Stimulated activated naive CD8-positive, alpha-beta T cell treated with anti-CD3 and anti-CD28 coated beads, Interleukin-15, amount 100 ng/mL, for 72 hours (primary cell): ENCODE data around the gene RGP1.

Experiments used
- ATAC-seq: fragments of 150-1000 bp; cut with Tn5 transposase; 2 replicates; pipeline ENCODE4 v1.10.0; 2021; ENCODE audit warnings: mild to moderate bottlenecking, moderate library complexity
- DNase-seq, 2 donors: peaks; one replicate each; pipeline ENCODE4 v3.0.0; 2021 to 2022
- H3K27ac Mint-ChIP-seq, 2 donors: one replicate each; pipeline ENCODE4 v1.8.0; 2022; ENCODE audit warnings: mild to moderate bottlenecking in 2 of 2, mixed read lengths in 2 of 2, moderate library complexity in 2 of 2
- H3K27me3 Mint-ChIP-seq: one replicate; pipeline ENCODE4 v1.8.0; 2022; ENCODE audit warnings: mixed read lengths
- H3K4me1 Mint-ChIP-seq: one replicate; pipeline ENCODE4 v1.8.0; 2022; ENCODE audit warnings: mild to moderate bottlenecking, mixed read lengths
- H3K4me3 Mint-ChIP-seq, 2 donors: one replicate each; pipeline ENCODE4 v1.8.0; 2022; ENCODE audit warnings: mild to moderate bottlenecking in 2 of 2, mixed read lengths in 2 of 2, moderate library complexity in 1 of 2
- H3K9me3 Mint-ChIP-seq, 2 donors: one replicate each; pipeline ENCODE4 v1.8.0; 2022; ENCODE audit warnings: mixed read lengths in 2 of 2

The RGP1 gene

GRCh38 chr9:35731415-35732184, 17.5 kb upstream of the RGP1 start:
- peaks cover 20% of the 10 kb centered on the region for H3K4me1 Mint-ChIP-seq
- DNase-seq (no peak), ATAC-seq (no peak)
- no peaks in the 10 kb centered on the region for H3K9me3 Mint-ChIP-seq
- H3K4me3 Mint-ChIP-seq = no peak overlapping the region
- no peaks in the 10 kb centered on the region for H3K27me3 Mint-ChIP-seq
- H3K27ac Mint-ChIP-seq = peak overlapping the region; percentile 96 to 98

- no peaks in the 10 kb centered on the region for H3K9me3 Mint-ChIP-seq
- H3K27me3 Mint-ChIP-seq = no peaks in the 10 kb centered on the region
- DNase-seq (peak; percentile 98 to 99), ATAC-seq (peak; percentile 93)
- H3K4me3 Mint-ChIP-seq = no peak within 1 kb of the TSS
- H3K4me1 Mint-ChIP-seq = peaks cover 20% of the 10 kb centered on the region
- peak within 1 kb of the TSS; percentile 96 to 98 for H3K27ac Mint-ChIP-seq
Measured at GRCh38 chr9:35732185-35732799, 16.8 kb upstream of the RGP1 start, which contains the start of the genes CREB3 and TLN1. Gene CREB3, plus strand, starts transcription at chr9:35732666. Its CDS starts 107 bp downstream, at chr9:35732773. Gene TLN1, minus strand, starts transcription at chr9:35732195. Its CDS starts 6,501 bp downstream, at chr9:35725694.

DNA sequence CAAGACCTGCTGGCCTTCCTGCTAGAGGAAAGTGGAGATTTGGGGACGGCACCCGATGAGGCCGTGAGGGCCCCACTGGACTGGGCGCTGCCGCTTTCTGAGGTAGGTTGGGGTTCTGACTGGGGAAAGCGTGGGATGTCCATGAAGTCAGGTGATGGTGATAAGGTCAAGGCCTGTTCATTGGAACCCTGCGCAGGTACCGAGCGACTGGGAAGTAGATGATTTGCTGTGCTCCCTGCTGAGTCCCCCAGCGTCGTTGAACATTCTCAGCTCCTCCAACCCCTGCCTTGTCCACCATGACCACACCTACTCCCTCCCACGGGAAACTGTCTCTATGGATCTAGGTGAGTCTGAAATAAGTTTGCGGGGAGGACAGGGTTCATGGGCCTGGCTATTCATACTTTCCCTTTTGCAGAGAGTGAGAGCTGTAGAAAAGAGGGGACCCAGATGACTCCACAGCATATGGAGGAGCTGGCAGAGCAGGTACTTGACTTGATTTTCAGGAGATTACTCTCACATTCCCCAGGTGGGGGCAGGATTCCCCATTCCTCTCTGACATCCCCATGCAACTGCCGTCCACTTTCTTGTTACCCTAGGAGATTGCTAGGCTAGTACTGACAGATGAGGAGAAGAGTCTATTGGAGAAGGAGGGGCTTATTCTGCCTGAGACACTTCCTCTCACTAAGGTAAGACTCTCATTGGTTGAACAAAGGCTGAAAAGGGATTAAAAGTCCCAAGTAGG, 16.1 kb upstream of the RGP1 start:
- ATAC-seq (peak; percentile 11), DNase-seq (peak; percentile 21 to 43)
- H3K4me3 Mint-ChIP-seq = no peak overlapping the region
- H3K27ac Mint-ChIP-seq = peak overlapping the region; percentile 87 to 98
- H3K4me1 Mint-ChIP-seq = peaks cover 20% of the 10 kb centered on the region
- no peaks in the 10 kb centered on the region for H3K9me3 Mint-ChIP-seq
- H3K27me3 Mint-ChIP-seq = no peaks in the 10 kb centered on the region

GRCh38 chr9:35734096-35734495, 15.0 kb upstream of the RGP1 start:
- ATAC-seq = no peak
- Mint-ChIP-seq H3K27ac (no peak overlapping the region), H3K9me3 (no peaks in the 10 kb centered on the region), H3K27me3 (no peaks in the 10 kb centered on the region), H3K4me1 (peaks cover 20% of the 10 kb centered on the region), H3K4me3 (peak overlapping the region; percentile 8 to 33)
- no peak for DNase-seq

DNA sequence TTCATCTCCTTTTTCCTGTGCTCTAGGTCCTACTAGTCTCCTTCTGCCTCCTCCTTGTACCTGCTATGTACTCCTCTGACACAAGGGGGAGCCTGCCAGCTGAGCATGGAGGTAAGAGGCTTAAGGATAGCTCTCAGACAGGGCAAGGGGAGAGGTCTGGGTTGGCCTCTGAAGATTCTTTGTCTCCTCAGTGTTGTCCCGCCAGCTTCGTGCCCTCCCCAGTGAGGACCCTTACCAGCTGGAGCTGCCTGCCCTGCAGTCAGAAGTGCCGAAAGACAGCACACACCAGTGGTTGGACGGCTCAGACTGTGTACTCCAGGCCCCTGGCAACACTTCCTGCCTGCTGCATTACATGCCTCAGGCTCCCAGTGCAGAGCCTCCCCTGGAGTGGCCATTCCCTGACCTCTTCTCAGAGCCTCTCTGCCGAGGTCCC, 12.9 kb upstream of the RGP1 start:
- no peak overlapping the region for H3K27ac Mint-ChIP-seq
- no peak overlapping the region for H3K4me3 Mint-ChIP-seq
- ATAC-seq (no peak), DNase-seq (peak; percentile 62 to 68)
- H3K27me3 Mint-ChIP-seq = no peaks in the 10 kb centered on the region
- no peaks in the 10 kb centered on the region for H3K9me3 Mint-ChIP-seq
- H3K4me1 Mint-ChIP-seq = peaks cover 20% of the 10 kb centered on the region

- no peaks in the 10 kb centered on the region for H3K27me3 Mint-ChIP-seq
- no peak overlapping the region for H3K27ac Mint-ChIP-seq
- no peak overlapping the region for H3K4me3 Mint-ChIP-seq
- DNase-seq (no peak), ATAC-seq (no peak)
- H3K9me3 Mint-ChIP-seq = no peaks in the 10 kb centered on the region
- H3K4me1 Mint-ChIP-seq = peaks cover 30% of the 10 kb centered on the region
Measured at GRCh38 chr9:35737143-35737542, 11.9 kb upstream of the RGP1 start.

DNA sequence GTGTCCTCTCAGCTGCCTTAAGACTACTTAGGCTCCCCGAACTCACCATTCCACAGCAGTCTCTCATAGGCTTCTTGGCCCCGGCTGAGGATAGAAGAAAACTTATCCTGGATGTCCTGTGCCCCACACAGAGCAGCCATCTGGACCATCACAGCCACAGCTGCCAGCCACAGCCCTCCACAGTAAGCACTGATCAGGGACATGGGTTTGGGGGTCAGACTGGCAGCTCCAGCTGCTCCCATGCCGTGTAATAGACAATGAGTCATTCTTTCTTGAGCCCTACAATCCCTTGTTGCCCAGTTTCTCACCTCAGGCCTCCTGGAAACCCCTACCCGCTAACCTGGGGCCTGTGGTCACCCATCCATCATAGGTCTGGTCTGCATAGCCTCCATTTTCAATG, 10.9 kb upstream of the RGP1 start:
- H3K27me3 Mint-ChIP-seq = no peaks in the 10 kb centered on the region
- peaks cover 32% of the 10 kb centered on the region for H3K4me1 Mint-ChIP-seq
- no peak overlapping the region for H3K27ac Mint-ChIP-seq
- DNase-seq (no peak), ATAC-seq (no peak)
- no peaks in the 10 kb centered on the region for H3K9me3 Mint-ChIP-seq
- H3K4me3 Mint-ChIP-seq = no peak overlapping the region

DNA sequence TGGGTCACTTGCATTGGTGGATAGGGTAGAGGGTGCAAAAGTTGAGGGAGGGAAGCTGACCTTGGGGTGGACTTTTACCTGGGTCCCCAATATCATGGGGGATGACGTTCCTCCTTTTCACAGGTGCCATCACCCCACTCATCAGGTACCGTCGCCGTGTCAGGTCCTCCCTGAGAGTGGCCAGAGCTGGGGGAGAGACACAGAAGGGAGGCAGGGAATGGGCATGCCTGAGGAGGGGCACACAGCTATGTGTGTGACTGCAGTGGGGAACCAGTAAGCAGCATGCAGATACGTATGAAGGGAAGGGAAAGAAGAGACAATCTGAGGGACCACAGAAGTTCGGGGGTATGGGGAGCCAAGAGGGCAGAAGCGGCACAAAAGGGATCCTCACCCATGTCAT, 10.2 kb upstream of the RGP1 start:
- Mint-ChIP-seq H3K27me3 (no peaks in the 10 kb centered on the region), H3K27ac (peak overlapping the region in 1 of 2 donors; percentile 86), H3K9me3 (no peaks in the 10 kb centered on the region), H3K4me1 (peaks cover 28% of the 10 kb centered on the region), H3K4me3 (no peak overlapping the region)
- ATAC-seq (no peak), DNase-seq (no peak)

DNA sequence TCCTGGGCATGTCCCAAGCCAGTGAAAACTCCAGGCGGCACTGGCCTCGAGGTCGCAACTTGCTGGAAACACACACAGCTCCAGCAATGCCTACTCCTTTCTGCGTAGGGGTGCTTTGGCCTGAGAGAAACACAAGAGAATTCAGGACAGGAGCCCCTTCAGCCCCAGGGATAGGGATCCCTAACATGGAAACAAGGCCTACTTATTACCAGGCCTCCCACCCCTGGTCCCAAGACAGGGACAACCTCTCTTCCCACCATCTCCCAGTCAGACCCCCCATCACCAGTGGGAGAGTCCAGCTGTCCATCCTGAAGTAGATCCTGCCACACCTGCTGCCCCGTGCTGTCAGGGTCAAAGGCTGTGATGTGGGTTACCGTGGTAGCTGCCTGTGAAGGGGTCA, 8.8 kb upstream of the RGP1 start:
- H3K27me3 Mint-ChIP-seq = no peaks in the 10 kb centered on the region
- no peak overlapping the region for H3K4me3 Mint-ChIP-seq
- no peak overlapping the region for H3K27ac Mint-ChIP-seq
- no peaks in the 10 kb centered on the region for H3K9me3 Mint-ChIP-seq
- DNase-seq (no peak), ATAC-seq (no peak)
- H3K4me1 Mint-ChIP-seq = peaks cover 27% of the 10 kb centered on the region

- Mint-ChIP-seq H3K27ac (peak overlapping the region; percentile 15 to 68), H3K27me3 (no peaks in the 10 kb centered on the region), H3K4me3 (no peak overlapping the region), H3K9me3 (no peaks in the 10 kb centered on the region), H3K4me1 (peaks cover 33% of the 10 kb centered on the region)
- ATAC-seq = peak; percentile 62
- no peak for DNase-seq
Measured at GRCh38 chr9:35741740-35742139, 7.3 kb upstream of the RGP1 start.

DNA sequence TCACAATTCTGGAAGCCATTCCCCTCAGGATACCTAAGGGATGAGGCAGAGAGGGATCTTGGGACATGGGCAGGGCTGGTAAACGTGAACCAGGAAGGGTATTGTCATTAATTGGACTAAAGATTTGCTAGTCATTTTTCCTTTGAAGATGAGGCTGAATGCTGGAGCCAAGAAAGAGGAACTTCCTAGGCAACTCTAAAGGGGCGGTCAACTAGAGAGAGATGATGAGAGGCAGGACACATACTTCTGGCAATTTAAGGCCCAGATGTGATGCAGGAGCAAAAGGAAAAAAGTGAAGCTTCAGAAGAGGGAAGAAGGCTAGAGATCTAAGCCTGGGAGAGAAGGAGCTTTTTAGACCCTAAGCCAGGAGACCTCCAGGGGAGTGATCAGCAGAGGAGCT, 5.6 kb upstream of the RGP1 start:
- no peaks in the 10 kb centered on the region for H3K27me3 Mint-ChIP-seq
- no peak overlapping the region for H3K27ac Mint-ChIP-seq
- H3K9me3 Mint-ChIP-seq = no peaks in the 10 kb centered on the region
- no peak overlapping the region for H3K4me3 Mint-ChIP-seq
- no peak for ATAC-seq
- H3K4me1 Mint-ChIP-seq = peaks cover 46% of the 10 kb centered on the region
- no peak for DNase-seq

DNA sequence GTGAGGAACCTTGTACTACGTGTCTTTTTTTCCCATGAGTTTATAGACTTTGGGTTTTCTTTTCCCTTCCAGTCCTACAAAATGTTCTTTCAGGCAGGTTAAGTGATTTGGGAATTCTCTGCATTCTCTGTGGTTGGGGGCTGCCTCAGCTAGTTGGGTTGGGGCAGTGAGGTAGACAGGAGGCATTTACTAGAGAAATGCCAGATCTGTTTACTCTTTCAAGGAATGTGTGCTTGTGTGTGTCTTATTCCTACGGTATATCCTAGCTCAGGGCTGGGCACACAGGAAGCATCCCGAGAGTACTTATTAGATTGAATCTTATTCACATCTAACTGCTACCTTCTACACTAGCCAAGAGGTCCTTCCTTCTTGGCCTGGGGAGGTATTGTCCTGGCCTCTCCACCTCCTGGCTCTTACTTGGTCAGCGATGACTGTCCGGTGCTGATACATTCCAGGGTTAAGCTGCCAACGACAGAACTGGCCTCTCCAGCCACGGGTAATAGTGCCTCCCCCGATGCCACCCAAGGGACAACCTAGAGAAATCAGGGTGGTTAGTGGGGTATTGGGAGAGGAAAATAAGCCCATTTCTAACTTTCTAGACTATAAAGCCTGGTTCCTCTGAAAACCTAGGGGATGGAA, 5.1 kb upstream of the RGP1 start:
- no peaks in the 10 kb centered on the region for H3K27me3 Mint-ChIP-seq
- H3K4me3 Mint-ChIP-seq = no peak overlapping the region
- peaks cover 46% of the 10 kb centered on the region for H3K4me1 Mint-ChIP-seq

DNA sequence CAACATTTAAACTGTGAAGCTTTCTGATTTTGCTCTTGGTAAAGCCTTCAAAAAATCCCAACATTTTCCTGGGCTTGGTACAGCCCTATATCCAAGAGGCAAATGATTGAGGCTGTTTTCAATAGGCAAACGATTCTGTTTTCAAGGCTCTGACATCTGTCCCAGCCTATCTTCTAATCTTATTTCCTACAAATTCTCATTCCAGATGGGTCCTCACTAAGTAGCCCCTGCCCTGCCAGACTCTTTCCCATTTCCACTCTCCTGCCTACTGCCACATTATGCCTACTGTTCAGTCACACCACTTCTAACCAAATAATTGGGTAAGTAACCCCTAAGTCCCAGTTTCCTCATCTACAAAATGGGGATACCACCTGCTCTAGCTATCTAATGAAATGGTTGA, 3.5 kb upstream of the RGP1 start:
- H3K27ac Mint-ChIP-seq = no peak overlapping the region
- H3K4me3 Mint-ChIP-seq = peak overlapping the region in 1 of 2 donors; percentile 86
- H3K4me1 Mint-ChIP-seq = peaks cover 55% of the 10 kb centered on the region
- no peaks in the 10 kb centered on the region for H3K27me3 Mint-ChIP-seq
- no peaks in the 10 kb centered on the region for H3K9me3 Mint-ChIP-seq
- no peak for ATAC-seq
- DNase-seq = no peak

More for the DNA sequence above, 5.1 kb upstream of the RGP1 start:
- DNase-seq (no peak), ATAC-seq (no peak)
- no peak overlapping the region for H3K27ac Mint-ChIP-seq
- H3K9me3 Mint-ChIP-seq = no peaks in the 10 kb centered on the region

- Mint-ChIP-seq H3K4me1 (peaks cover 50% of the 10 kb centered on the region), H3K9me3 (no peaks in the 10 kb centered on the region), H3K27ac (no peak overlapping the region), H3K27me3 (no peaks in the 10 kb centered on the region), H3K4me3 (peak overlapping the region; percentile 86 to 91)
- DNase-seq = no peak
- ATAC-seq = no peak
Measured at GRCh38 chr9:35746583-35746982, 2.5 kb upstream of the RGP1 start.

DNA sequence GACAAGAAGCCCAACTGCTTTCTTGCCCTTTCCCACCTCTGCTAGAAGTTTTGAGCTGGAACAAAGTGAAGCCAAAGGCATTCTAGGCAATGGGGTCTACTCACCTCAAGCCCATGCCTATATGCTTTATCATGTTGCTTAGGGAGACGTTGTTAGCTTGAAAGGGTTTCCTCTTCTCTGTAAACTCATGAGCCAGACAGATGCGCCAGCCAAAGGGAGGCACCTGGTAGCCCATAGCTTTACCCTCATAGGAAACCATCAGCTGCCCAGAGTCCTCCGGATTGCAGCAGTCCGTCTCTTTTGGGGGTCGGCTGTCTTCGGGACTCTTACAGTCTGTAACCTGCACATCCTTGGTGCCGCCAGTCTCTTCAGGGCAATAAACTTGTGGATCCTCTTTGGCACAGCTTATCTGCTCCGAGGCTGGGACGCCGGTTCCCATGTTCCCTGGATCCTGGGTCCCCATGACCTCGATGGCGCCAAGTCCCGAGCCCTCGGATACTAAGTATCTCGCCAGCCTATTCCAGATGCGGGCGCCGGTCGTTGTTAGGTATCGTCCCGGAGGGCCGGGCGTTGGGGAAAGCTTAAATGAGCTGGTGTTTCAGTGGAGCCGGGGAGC, 737 bp upstream of the RGP1 start:
- Mint-ChIP-seq H3K9me3 (no peaks in the 10 kb centered on the region), H3K4me3 (peak overlapping the region; percentile 86 to 91), H3K4me1 (peaks cover 40% of the 10 kb centered on the region), H3K27ac (peak overlapping the region; percentile 57 to 92), H3K27me3 (no peaks in the 10 kb centered on the region)
- DNase-seq (peak in 1 of 2 donors; percentile 16), ATAC-seq (peak; percentile 7)
